GF-D8 (cell line): ENCODE data around the gene KLHL20.
"Not testable (repeated sequence)": the region's sequence is repeated elsewhere in the genome, so short reads cannot be mapped to it uniquely, and the experiment has no call there.

Source experiments
- DNase-seq: peaks from one replicate; lab custom pipeline; 2025; lab: John Stamatoyannopoulos, UW

KLHL20 gene

GRCh38 chr1:173753830-173754229 is 39.0 kb downstream of the KLHL20 start:
- DNase-seq, result no peak

- DNase-seq, result no peak
Observed at GRCh38 chr1:173757666-173758065, 42.9 kb downstream of the KLHL20 start.

GRCh38 chr1:173758110-173758509 is 43.3 kb downstream of the KLHL20 start:
- DNase-seq, result no peak

- DNase-seq, result no peak
Observed at GRCh38 chr1:173758980-173759379, 44.2 kb downstream of the KLHL20 start.

- not testable (repeated sequence) for DNase-seq
Observed at GRCh38 chr1:173764331-173764730, 49.5 kb downstream of the KLHL20 start.

GRCh38 chr1:173768206-173768605 is 53.4 kb downstream of the KLHL20 start:
- no peak for DNase-seq

- no peak for DNase-seq
Observed at GRCh38 chr1:173768827-173769226, 54.0 kb downstream of the KLHL20 start.

GRCh38 chr1:173770330-173770729 is 55.5 kb downstream of the KLHL20 start:
- DNase-seq, result not testable (repeated sequence)

- no peak for DNase-seq
Observed at GRCh38 chr1:173771560-173771959, 56.8 kb downstream of the KLHL20 start.

GRCh38 chr1:173775578-173776226 is 60.9 kb downstream of the KLHL20 start:
- DNase-seq, result no peak

GRCh38 chr1:173779936-173780335 is 65.2 kb downstream of the KLHL20 start:
- no peak for DNase-seq

GRCh38 chr1:173784997-173785396 is 70.2 kb downstream of the KLHL20 start:
- no peak for DNase-seq

- DNase-seq, result no peak
Observed at GRCh38 chr1:173789841-173790240, 75.1 kb downstream of the KLHL20 start.

GRCh38 chr1:173798078-173798477 is 83.3 kb downstream of the KLHL20 start:
- no peak for DNase-seq

GRCh38 chr1:173799995-173800394 is 85.2 kb downstream of the KLHL20 start:
- not testable (repeated sequence) for DNase-seq

- no peak for DNase-seq
Observed at GRCh38 chr1:173802961-173803360, 88.2 kb downstream of the KLHL20 start.

GRCh38 chr1:173813654-173814053 is 98.9 kb downstream of the KLHL20 start:
- DNase-seq, result not testable (repeated sequence)

- DNase-seq, result no peak
Observed at GRCh38 chr1:173818459-173818858, 103.7 kb downstream of the KLHL20 start.

- DNase-seq, result no peak
Observed at GRCh38 chr1:173821680-173822079, 106.9 kb downstream of the KLHL20 start.

GRCh38 chr1:173823781-173824314 is 109.1 kb downstream of the KLHL20 start:
- DNase-seq, result no peak

- DNase-seq, result peak; percentile 96
Observed at GRCh38 chr1:173824315-173825081, 109.7 kb downstream of the KLHL20 start, which contains the start of the genes CENPL and DARS2. TSS of gene CENPL (minus strand) at chr1:173824883. CDS start at chr1:173811299, 13,584 bp downstream. TSS of gene DARS2 (plus strand) at chr1:173824673. CDS start at chr1:173825230, 557 bp downstream.

- no peak for DNase-seq
Observed at GRCh38 chr1:173827611-173828010, 112.8 kb downstream of the KLHL20 start.

- no peak for DNase-seq
Observed at GRCh38 chr1:173832748-173833147, 118.0 kb downstream of the KLHL20 start.
